ENCODE data around the gene ZNF764.

ZNF764 gene

DNA sequence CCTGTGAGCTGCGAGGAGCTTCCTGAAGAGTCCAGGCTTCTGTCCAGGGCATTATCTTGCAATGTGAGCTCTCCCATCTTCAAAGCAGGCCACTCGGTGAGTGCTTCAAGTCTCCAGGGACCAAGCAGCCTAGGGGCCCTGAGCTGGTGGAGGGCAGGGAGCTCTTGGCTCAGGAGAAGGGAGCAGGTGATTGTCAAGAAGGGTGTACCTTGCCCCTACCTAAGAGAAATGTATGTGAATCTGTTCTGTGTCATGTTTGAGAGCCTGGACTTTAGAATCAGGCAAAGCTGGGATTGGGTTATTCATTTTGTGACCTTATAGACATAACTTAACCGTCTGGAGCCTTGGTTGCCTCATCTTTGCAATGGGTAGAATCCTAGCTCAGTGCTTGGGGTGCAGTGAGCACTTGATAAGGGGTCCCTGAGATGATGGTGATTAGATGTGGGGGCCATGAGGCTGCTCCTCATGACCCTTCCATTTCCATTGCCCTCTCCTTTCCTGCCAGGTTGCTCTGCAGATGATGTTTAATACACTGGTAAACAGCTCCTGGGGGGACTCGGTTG lies 47.7 kb downstream of the ZNF764 start:
- no peak for FAIRE-seq
- no peak for DNase-seq (ENCODE audit: extremely low spot score, insufficient read length, low read depth)

DNA sequence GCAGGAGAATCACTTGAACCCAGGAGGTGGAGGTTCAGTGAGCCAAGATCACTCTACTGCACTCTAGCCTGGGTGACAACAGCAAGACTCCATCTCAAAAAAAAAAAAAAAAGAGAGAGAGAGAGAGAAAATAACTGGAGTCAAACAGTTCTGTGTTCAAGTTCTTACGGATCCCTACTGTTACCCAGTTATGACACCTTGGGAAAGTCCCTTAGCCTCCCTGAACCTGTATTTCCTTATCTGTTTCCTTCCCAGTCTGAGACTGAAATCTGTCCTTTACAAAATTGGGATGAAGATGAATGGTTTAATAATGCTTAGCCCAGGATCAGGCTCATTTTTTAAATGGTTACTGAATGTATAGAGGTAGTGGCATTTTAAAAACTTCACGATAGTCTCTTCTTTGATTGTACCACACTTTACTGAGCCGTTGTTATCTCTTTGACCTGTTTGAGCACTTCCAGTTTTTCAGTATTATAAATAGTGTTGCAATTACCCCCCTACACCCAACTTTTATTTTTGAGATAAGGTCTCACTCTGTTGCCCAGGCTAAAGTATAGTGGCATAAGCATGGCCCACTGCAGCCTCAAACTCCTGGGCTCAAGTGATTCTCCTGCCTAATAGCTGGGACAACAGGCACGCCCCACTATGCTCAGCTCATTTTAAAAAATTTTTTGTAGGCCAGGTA lies 49.0 kb downstream of the ZNF764 start:
- DNase-seq (ENCODE audit: extremely low spot score, insufficient read length, low read depth) (no peak), FAIRE-seq (no peak)

Data from GM18507 (cell line).